GM19025 (cell line): ENCODE measurements around the gene DBNDD1.

ENCODE experiments used
- ATAC-seq: cut with Tn5 transposase; IDR thresholded peaks from one replicate; pipeline ENCODE4 v1.9.1; 2021; ENCODE audit warnings: mild to moderate bottlenecking, low read depth, moderate library complexity; ENCODE audit not compliant: unreplicated experiment

DBNDD1 gene

GRCh38 chr16:89966756-89967155 is 52.5 kb downstream of the DBNDD1 start:
- ATAC-seq = no peak

- ATAC-seq = no peak
Observed at GRCh38 chr16:89965447-89966225, 53.6 kb downstream of the DBNDD1 start.

- no peak for ATAC-seq
Observed at GRCh38 chr16:89964201-89964600, 55.1 kb downstream of the DBNDD1 start.

GRCh38 chr16:89962754-89963498 is 56.3 kb downstream of the DBNDD1 start:
- ATAC-seq = no peak

GRCh38 chr16:89961920-89962319 is 57.3 kb downstream of the DBNDD1 start:
- ATAC-seq = no peak

GRCh38 chr16:89960966-89961365 is 58.3 kb downstream of the DBNDD1 start:
- ATAC-seq = no peak

GRCh38 chr16:89958596-89958995 is 60.7 kb downstream of the DBNDD1 start:
- no peak for ATAC-seq

- ATAC-seq = no peak
Observed at GRCh38 chr16:89958068-89958467, 61.2 kb downstream of the DBNDD1 start.

- no peak for ATAC-seq
Observed at GRCh38 chr16:89957216-89957785, 62.0 kb downstream of the DBNDD1 start.

- no peak for ATAC-seq
Observed at GRCh38 chr16:89956505-89957215, 62.6 kb downstream of the DBNDD1 start.

GRCh38 chr16:89955001-89955685 is 64.1 kb downstream of the DBNDD1 start:
- no peak for ATAC-seq
